SK-N-SH (cell line): Measurements from ENCODE around the gene THBS2. TPM values are rescaled to one million over a fixed set of nuclear protein-coding genes. Genes with fewer than 3 reads are reported as not detected.
A peak's percentile ranks its signal among the peaks of the same experiment; 100 is the strongest.

Source experiments
- CTCF ChIA-PET: fragments of 300-600, 350-600 bp; formaldehyde crosslinking; extraction: SDS; loops from one replicate; lab custom pipeline; 2021; lab: Yijun Ruan, JAX
- POLR2A ChIA-PET: fragments of 350-600 bp; sonication (Branson Sonifier 250); formaldehyde crosslinking; extraction: SDS; loops from one replicate; lab custom pipeline; 2020; ENCODE audit warnings: antibody characterized with exemption, inconsistent platforms; lab: Yijun Ruan, JAX
- DNase-seq: peaks from one replicate; pipeline ENCODE4 v3.0.0; 2012
- H2AFZ ChIP-seq: fragments of 200-600 bp; sonication (generic); 2 replicates; pipeline ENCODE4 v1.8.1; 2016; ENCODE audit warnings: antibody characterized with exemption, mild to moderate bottlenecking, low read depth
- H3F3A ChIP-seq: fragments of 200-600 bp; sonication (generic); replicated peaks from 2 replicates; pipeline ENCODE3; 2016; ENCODE audit warnings: antibody characterized with exemption, mild to moderate bottlenecking; ENCODE audit not compliant: insufficient read depth
- H3K27ac ChIP-seq, 2 experiments: fragments of 200-500 bp in 1 of 2; fragments of 200-600 bp in 1 of 2; sonication (Bioruptor generic) in 1 of 2; sonication (generic), shearing (Covaris generic) in 1 of 2; 2 replicates each; pipeline versions ENCODE4 v1.5.1 to v1.6.1; 2014 to 2016; ENCODE audit warnings: low read depth in 2 of 2, inconsistent platforms in 1 of 2, low read length in 1 of 2, mild to moderate bottlenecking in 1 of 2, mixed read lengths in 1 of 2
- H3K27me3 ChIP-seq: fragments of 200-600 bp; sonication (generic), shearing (Covaris generic); 2 replicates; pipeline ENCODE4 v1.6.1; 2016; ENCODE audit warnings: mixed run types; ENCODE audit not compliant: insufficient read depth
- H3K36me3 ChIP-seq, 2 experiments: fragments of 200-500 bp in 1 of 2; fragments of 200-600 bp in 1 of 2; sonication (Bioruptor generic) in 1 of 2; sonication (generic) in 1 of 2; replicated peaks in 1 of 2; 2 replicates each; pipeline versions ENCODE3 to v1.5.1; 2014 to 2016; ENCODE audit warnings: low read length in 1 of 2, mild to moderate bottlenecking in 1 of 2; ENCODE audit not compliant: insufficient read depth in 2 of 2, control insufficient read depth in 1 of 2
- H3K4me1 ChIP-seq, 2 experiments: fragments of 200-500 bp in 1 of 2; fragments of 200-600 bp in 1 of 2; sonication (Bioruptor generic) in 1 of 2; sonication (generic), shearing (Covaris generic) in 1 of 2; 2 replicates each; pipeline versions ENCODE4 v1.5.1 to v1.6.1; 2014 to 2016; ENCODE audit warnings: low read depth in 1 of 2, low read length in 1 of 2, mixed run types in 1 of 2; ENCODE audit not compliant: insufficient read depth in 2 of 2, control insufficient read depth in 1 of 2
- H3K4me2 ChIP-seq: fragments of 200-600 bp; sonication (generic), shearing (Covaris generic); 2 replicates; pipeline ENCODE4 v1.6.1; 2017; ENCODE audit warnings: mixed run types
- H3K4me3 ChIP-seq, 2 experiments: fragments of 200-500 bp in 1 of 2; fragments of 200-600 bp in 1 of 2; sonication (Bioruptor generic) in 1 of 2; sonication (generic), shearing (Covaris generic) in 1 of 2; 2 replicates each; pipeline versions ENCODE4 v1.5.1 to v1.8.1; 2014 to 2016; ENCODE audit warnings: low read depth in 2 of 2, inconsistent platforms in 1 of 2, low read length in 1 of 2, mild to moderate bottlenecking in 1 of 2, mixed read lengths in 1 of 2, moderate library complexity in 1 of 2
- H3K79me2 ChIP-seq: fragments of 200-600 bp; sonication (generic); 2 replicates; pipeline ENCODE4 v1.8.1; 2017; ENCODE audit warnings: mild to moderate bottlenecking; ENCODE audit not compliant: insufficient read depth
- H3K9ac ChIP-seq: fragments of 200-600 bp; sonication (generic); 2 replicates; pipeline ENCODE4 v1.6.1; 2017; ENCODE audit warnings: mixed run types
- H3K9me2 ChIP-seq: fragments of 200-600 bp; sonication (generic); 2 replicates; pipeline ENCODE4 v1.6.1; 2017; ENCODE audit warnings: mixed run types
- H3K9me3 ChIP-seq: fragments of 200-600 bp; sonication (generic); 2 replicates; pipeline ENCODE4 v1.6.1; 2017; ENCODE audit warnings: mixed run types, mild to moderate bottlenecking, moderate library complexity
- H4K20me1 ChIP-seq: fragments of 200-600 bp; sonication (generic); 2 replicates; pipeline ENCODE4 v1.6.1; 2017; ENCODE audit warnings: mild to moderate bottlenecking, mixed run types; ENCODE audit not compliant: insufficient read depth
- CTCF ChIP-seq: fragments of 200-600 bp; sonication (generic); IDR thresholded peaks from 2 replicates; pipeline ENCODE4 v1.6.1; 2017; ENCODE audit warnings: antibody characterized with exemption, mild to moderate bottlenecking, moderate library complexity
- ELF1 ChIP-seq: IDR thresholded peaks from 2 replicates; pipeline ENCODE4 v1.4.0; 2012
- EZH2phosphoT487 ChIP-seq: fragments of 200-600 bp; sonication (generic); IDR thresholded peaks from 2 replicates; pipeline ENCODE4 v1.6.1; 2017; ENCODE audit warnings: low read depth, mixed run types, mild to moderate bottlenecking, antibody characterized with exemption, moderate library complexity, borderline replicate concordance
- FOSL2 ChIP-seq: IDR thresholded peaks from 2 replicates; pipeline ENCODE4 v1.4.0; 2012; ENCODE audit warnings: low read depth, mild to moderate bottlenecking, moderate library complexity, borderline replicate concordance
- GABPA ChIP-seq: IDR thresholded peaks from 2 replicates; pipeline ENCODE4 v1.4.0; 2012; ENCODE audit warnings: low read depth, mild to moderate bottlenecking
- GATA2 ChIP-seq: sonication (generic); formaldehyde crosslinking; IDR thresholded peaks from 2 replicates; pipeline ENCODE4 v1.5.0; 2020; ENCODE audit warnings: mild to moderate bottlenecking, missing genetic modification reagents
- IRF3 ChIP-seq: fragments of 150-350 bp; IDR thresholded peaks from 2 replicates; pipeline ENCODE4 v1.6.1; 2016; ENCODE audit warnings: mild to moderate bottlenecking, low read depth, low read length
- JUND ChIP-seq: IDR thresholded peaks from 2 replicates; pipeline ENCODE4 v1.4.0; 2012
- NFIC ChIP-seq: IDR thresholded peaks from 2 replicates; pipeline ENCODE4 v1.4.0; 2012; ENCODE audit warnings: borderline replicate concordance
- NRF1 ChIP-seq: IDR thresholded peaks from 2 replicates; pipeline ENCODE4 v1.6.1; 2012; ENCODE audit warnings: low read depth, mild to moderate bottlenecking, low read length
- RFX5 ChIP-seq: IDR thresholded peaks from 2 replicates; pipeline ENCODE4 v1.6.1; 2012; ENCODE audit warnings: mild to moderate bottlenecking, improper control_type of control experiment, low read length
- TCF12 ChIP-seq: IDR thresholded peaks from 2 replicates; pipeline ENCODE4 v1.4.0; 2012
- USF2 ChIP-seq: fragments of 150-350 bp; IDR thresholded peaks from 2 replicates; pipeline ENCODE4 v1.6.1; 2017; ENCODE audit warnings: antibody characterized with exemption, low read length, low read depth, borderline replicate concordance
- YY1 ChIP-seq: IDR thresholded peaks from 2 replicates; pipeline ENCODE4 v1.4.0; 2012; ENCODE audit warnings: low read depth, mild to moderate bottlenecking
- WGBS: methylation state at CpG from one replicate; pipeline ENCODE4 v1.1.6; 2017; ENCODE audit warnings: low lambda C conversion rate; 5-methylcytosine and 5-hydroxymethylcytosine counted together
- polyA plus RNA-seq, 3 experiments: library from polyadenylated mRNA; depleted of rRNA; stranded (reverse); fragments of >200 nt; gene quantifications; 2 replicates each; pipeline ENCODE4 v1.2.3, GENCODE V29; 2012
- TF ChIP-seq, protein P1 (sequence below): IDR thresholded peaks from 2 replicates; pipeline ENCODE4 v1.4.0; 2012; ENCODE audit warnings: low read depth, borderline replicate concordance
- TF ChIP-seq, protein P2 (sequence below): IDR thresholded peaks from 2 replicates; pipeline ENCODE4; 2012

Gene THBS2
- polyA plus RNA-seq, 1 of the 3 experiments (the other 2 are of a cell fraction): 166 TPM

DNA sequence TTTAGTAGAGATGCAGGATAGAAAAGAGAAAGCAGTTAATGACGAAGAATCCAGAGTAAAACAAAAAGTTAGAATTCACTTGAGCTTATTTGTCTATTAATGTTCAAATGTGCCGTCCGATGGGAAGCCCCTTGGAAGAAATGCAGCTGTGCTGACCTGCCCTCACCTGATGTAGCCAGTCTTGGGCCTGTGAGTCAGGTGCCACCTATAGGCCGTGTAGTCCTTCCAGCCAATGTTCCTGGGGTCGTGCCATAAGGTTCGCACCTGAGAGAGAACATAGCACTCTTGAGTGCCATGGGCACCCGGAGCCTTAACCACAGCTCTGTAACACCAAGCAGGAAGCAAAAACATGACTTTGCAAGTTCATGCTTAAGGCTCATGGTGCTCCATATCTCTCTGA, 32.4 kb downstream of the THBS2 start:
- H3K27ac ChIP-seq: no peak overlapping the region
- DNase-seq: peak; percentile 1
- no peaks in the 10 kb centered on the region for H4K20me1 ChIP-seq
- ChIA-PET CTCF (interaction anchor here (0.7 to 2.2 kb wide), 2 partner anchors 34 to 37 kb away, joined by 3 to 4 read pairs; no protein-coding TSS in a partner anchor), POLR2A (no interaction called here)
- TF ChIP-seq JUND (no peak), EZH2phosphoT487 (no peak), ELF1 (no peak), IRF3 (no peak), USF2 (no peak), RFX5 (no peak)
- TF ChIP-seq, protein P1, sequence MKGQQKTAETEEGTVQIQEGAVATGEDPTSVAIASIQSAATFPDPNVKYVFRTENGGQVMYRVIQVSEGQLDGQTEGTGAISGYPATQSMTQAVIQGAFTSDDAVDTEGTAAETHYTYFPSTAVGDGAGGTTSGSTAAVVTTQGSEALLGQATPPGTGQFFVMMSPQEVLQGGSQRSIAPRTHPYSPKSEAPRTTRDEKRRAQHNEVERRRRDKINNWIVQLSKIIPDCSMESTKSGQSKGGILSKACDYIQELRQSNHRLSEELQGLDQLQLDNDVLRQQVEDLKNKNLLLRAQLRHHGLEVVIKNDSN: no peak
- H3K4me3 ChIP-seq: no peak overlapping the region
- H3F3A ChIP-seq: peaks cover 5% of the 10 kb centered on the region
- H3K4me2 ChIP-seq: no peak overlapping the region
- H3K36me3 ChIP-seq: peaks cover 40 to 49% of the 10 kb centered on the region in 2 experiments
- H3K79me2 ChIP-seq: no peaks in the 10 kb centered on the region
- H3K4me1 ChIP-seq: no peaks in the 10 kb centered on the region
- 84% methylated on average over 7 of the region's 7 CpGs for WGBS
- H3K27me3 ChIP-seq: no peaks in the 10 kb centered on the region
- H2AFZ ChIP-seq: no peak overlapping the region
- no peaks in the 10 kb centered on the region for H3K9me2 ChIP-seq
- H3K9ac ChIP-seq: no peak overlapping the region
- H3K9me3 ChIP-seq: no peaks in the 10 kb centered on the region

GRCh38 chr6:169220068-169220964, 33.3 kb downstream of the THBS2 start:
- CTCF ChIA-PET: interaction anchor here (1.0 to 2.2 kb wide), 2 partner anchors 33 to 476 kb away, joined by 3 to 4 read pairs; no protein-coding TSS in a partner anchor
- Histone ChIP-seq H2AFZ (no peak overlapping the region), H3K9ac (no peak overlapping the region), H3K4me3 (no peak overlapping the region), H3K4me1 (0 out of 4 replicates have a peak, but pooled peaks cover 0 to under 1% of the 10 kb centered on the region in 2 experiments), H4K20me1 (no peaks in the 10 kb centered on the region), H3K9me3 (no peaks in the 10 kb centered on the region), H3K27ac (no peak overlapping the region), H3K9me2 (no peaks in the 10 kb centered on the region), H3K79me2 (no peaks in the 10 kb centered on the region), H3K36me3 (peaks cover 38 to 42% of the 10 kb centered on the region in 2 experiments), H3K4me2 (no peak overlapping the region), H3K27me3 (no peaks in the 10 kb centered on the region), H3F3A (peaks cover 13% of the 10 kb centered on the region)
- POLR2A ChIA-PET: no interaction called here
- TF ChIP-seq GABPA (no peak), EZH2phosphoT487 (no peak), TCF12 (no peak), CTCF (no peak), NFIC (no peak), GATA2 (CRISPR knock-in tag) (no peak), YY1 (no peak), FOSL2 (no peak), NRF1 (no peak)
- TF ChIP-seq, protein P2, sequence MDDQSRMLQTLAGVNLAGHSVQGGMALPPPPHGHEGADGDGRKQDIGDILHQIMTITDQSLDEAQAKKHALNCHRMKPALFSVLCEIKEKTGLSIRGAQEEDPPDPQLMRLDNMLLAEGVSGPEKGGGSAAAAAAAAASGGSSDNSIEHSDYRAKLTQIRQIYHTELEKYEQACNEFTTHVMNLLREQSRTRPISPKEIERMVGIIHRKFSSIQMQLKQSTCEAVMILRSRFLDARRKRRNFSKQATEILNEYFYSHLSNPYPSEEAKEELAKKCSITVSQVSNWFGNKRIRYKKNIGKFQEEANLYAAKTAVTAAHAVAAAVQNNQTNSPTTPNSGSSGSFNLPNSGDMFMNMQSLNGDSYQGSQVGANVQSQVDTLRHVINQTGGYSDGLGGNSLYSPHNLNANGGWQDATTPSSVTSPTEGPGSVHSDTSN: no peak
- peak; percentile 4 for DNase-seq
- 61% methylated on average over 15 of the region's 15 CpGs for WGBS
